ENCODE data around the gene PDK2. TPM values are rescaled to one million over a fixed set of nuclear protein-coding genes. Genes with fewer than 3 reads are reported as not detected.

Gene PDK2
- total and polyA plus RNA-seq, 10 of the 15 experiments (the other 5 are each of a cell fraction or from before 2014, with no cell fraction given) = 0.98 to 22.6 (median 12.3) TPM

DNA sequence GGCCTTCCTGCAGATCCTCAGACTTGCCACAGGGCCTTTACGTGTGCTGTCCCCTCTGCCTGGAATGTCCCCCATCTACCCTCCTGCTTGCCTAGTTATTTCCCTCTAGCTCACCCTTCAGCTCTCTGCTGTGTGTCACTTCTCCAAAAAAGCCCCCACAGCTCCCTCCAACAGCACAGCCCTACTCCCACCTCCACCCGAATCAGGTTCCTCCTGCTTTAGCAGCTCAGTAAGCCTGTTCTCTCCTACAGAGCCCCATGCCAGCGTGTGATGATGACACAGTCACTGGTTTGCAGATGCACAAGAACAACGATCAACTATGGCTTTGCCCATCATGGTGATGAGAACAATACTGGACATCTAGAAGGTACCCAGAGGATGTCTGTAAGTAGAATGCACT is 41.9 kb downstream of the PDK2 start (continued):
- no peak for TF ChIP-seq MEF2B (IDR thresholded peaks at IDR 0.05; ENCODE audit: partially characterized antibody, poor library complexity, severe bottlenecking)
- TF ChIP-seq ESRRA (IDR thresholded peaks at IDR 0.05; ENCODE audit: low read length) = no peak
- no peak for TF ChIP-seq SREBF1 (IDR thresholded peaks at IDR 0.05; ENCODE audit: low read length)

DNA sequence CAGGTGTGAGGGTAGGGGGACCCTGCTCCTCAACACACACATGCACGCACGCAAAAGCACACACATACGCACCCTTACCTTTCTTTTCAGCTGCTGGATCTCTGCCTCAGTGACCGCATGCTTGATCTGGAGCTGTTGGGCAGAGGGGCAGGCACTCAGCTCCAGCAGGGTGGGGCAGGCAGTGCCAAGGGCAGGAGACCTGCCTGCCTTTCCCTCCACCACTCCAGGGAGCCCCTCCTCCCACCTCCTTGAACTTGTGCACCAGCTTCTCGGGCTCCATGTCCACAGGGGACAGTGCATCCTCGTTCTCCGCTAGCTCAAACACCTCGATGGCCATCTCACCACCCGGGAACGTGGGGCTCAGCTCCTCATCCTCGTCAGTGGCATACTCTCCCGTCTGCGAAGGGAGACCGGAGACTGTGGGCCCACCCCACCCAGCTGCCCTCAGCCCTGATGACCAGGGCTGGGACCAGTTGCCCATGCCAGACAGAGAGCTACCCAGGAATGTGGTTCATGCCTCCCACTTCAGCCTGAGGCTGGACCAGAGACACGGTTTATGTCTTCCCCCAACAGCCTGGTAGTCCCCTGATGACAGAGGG is 44.1 kb downstream of the PDK2 start:
- in situ Hi-C loops (cut with MboI) = no loop called here

More for the DNA sequence above, 44.1 kb downstream of the PDK2 start:
- intact Hi-C loops (cut with micrococcal nuclease; ENCODE audit: unreplicated experiment) = no loop called here
- Histone ChIP-seq H3K4me3 (no peak overlapping the region), H3K9ac (ENCODE audit: control insufficient read depth, insufficient read depth, low read length) (no peak overlapping the region), H3K4me1 (ENCODE audit: control insufficient read depth, insufficient read depth, low read length) (peaks cover 28% of the 10 kb centered on the region), H4K20me1 (ENCODE audit: control insufficient read depth, insufficient read depth) (peaks cover 22% of the 10 kb centered on the region), H2AFZ (ENCODE audit: control insufficient read depth, low read depth, low read length) (no peak overlapping the region), H3K4me2 (ENCODE audit: control insufficient read depth, insufficient read depth) (no peak overlapping the region), H3K27ac (ENCODE audit: control insufficient read depth, insufficient read depth) (no peak overlapping the region), H3K36me3 (ENCODE audit: control insufficient read depth in 2 of 2, insufficient read depth in 2 of 2, low read length in 1 of 2) (peaks cover 61 to 79% of the 10 kb centered on the region in 2 experiments), H3K79me2 (ENCODE audit: control insufficient read depth, insufficient read depth, low read length) (peaks cover 25% of the 10 kb centered on the region), H3K27me3 (replicated peaks in 1 of 2; ENCODE audit: control insufficient read depth in 2 of 2, insufficient read depth in 2 of 2, low read length in 1 of 2) (no peaks in the 10 kb centered on the region), H3K9me3 (replicated peaks; ENCODE audit: control insufficient read depth, insufficient read depth, low read length) (no peaks in the 10 kb centered on the region)
- WGBS (ENCODE audit: insufficient coverage, insufficient replicate concordance, low lambda C conversion rate, missing lambda C conversion rate) = 88% methylated on average over 15 of the region's 15 CpGs
- no peak for TF ChIP-seq LARP7 (IDR thresholded peaks at IDR 0.05)
- no peak for DNase-seq (ENCODE audit: low read depth, low spot score)
- ChIA-PET POLR2A (interaction anchor here (0.6 to 1.4 kb wide), 6 partner anchors 8 to 22 kb away, joined by 3 to 6 read pairs (median 4); partner anchors contain the start of gene PPP1R9B), RAD21 (ENCODE audit: unreplicated experiment) (interaction anchor here (0.6 to 1.7 kb wide), 8 partner anchors 9 to 39 kb away, joined by 3 to 7 read pairs (median 3); no protein-coding TSS in a partner anchor), SMC1A (ENCODE audit: uncharacterized antibody, unreplicated experiment) (interaction anchor here (1.0 to 3.7 kb wide), 8 partner anchors 9 to 45 kb away, joined by 3 to 29 read pairs (median 6); no protein-coding TSS in a partner anchor), CTCF (interaction anchor here (0.5 to 6.9 kb wide), 21 partner anchors 8 to 133 kb away, joined by 3 to 87 read pairs (median 8); partner anchors contain the start of genes COL1A1, PDK2, PPP1R9B and SAMD14)
- FAIRE-seq = no peak
- no TSS peak for BruUV-seq (replicated peaks)
- ATAC-seq = no peak
